Esophagus (tissue), 2 donors: ENCODE measurements around the gene SLFN11. TPM values are rescaled to one million over a fixed set of nuclear protein-coding genes. Genes with fewer than 3 reads are reported as not detected.

Source experiments
- H3K27ac ChIP-seq, 2 donors: one replicate each; pipeline ENCODE4 v1.5.1; 2013; ENCODE audit warnings: low read depth in 2 of 2, mild to moderate bottlenecking in 2 of 2, inconsistent platforms in 1 of 2, low read length in 1 of 2, moderate library complexity in 1 of 2
- H3K27me3 ChIP-seq, 2 donors: one replicate each; pipeline ENCODE4 v1.6.1; 2013; ENCODE audit warnings: low read length in 2 of 2, control low read depth in 1 of 2, mild to moderate bottlenecking in 1 of 2; ENCODE audit not compliant: insufficient read depth in 2 of 2, control insufficient read depth in 1 of 2
- H3K36me3 ChIP-seq, 2 donors: one replicate each; pipeline ENCODE4 v1.6.1; 2013; ENCODE audit warnings: low read length in 1 of 2; ENCODE audit not compliant: control insufficient read depth in 2 of 2, insufficient read depth in 2 of 2
- H3K4me1 ChIP-seq, 2 donors: one replicate each; pipeline ENCODE4 v1.6.1; 2013; ENCODE audit warnings: low read length in 1 of 2; ENCODE audit not compliant: control insufficient read depth in 2 of 2, insufficient read depth in 2 of 2
- H3K4me3 ChIP-seq, 2 donors: one replicate each; pipeline ENCODE4 v1.5.1; 2013; ENCODE audit warnings: low read length in 2 of 2, mild to moderate bottlenecking in 2 of 2, low read depth in 1 of 2, moderate library complexity in 1 of 2
- H3K9me3 ChIP-seq, 2 donors: one replicate each; pipeline ENCODE4 v1.6.1; 2013; ENCODE audit warnings: mild to moderate bottlenecking in 2 of 2, low read depth in 1 of 2, low read length in 1 of 2, moderate library complexity in 1 of 2; ENCODE audit not compliant: control insufficient read depth in 2 of 2, insufficient read depth in 1 of 2
- WGBS, 2 donors: extraction: QIAGEN DNeasy Blood & Tissue Kit; methylation state at CpG; one replicate each; pipeline ENCODE4 v1.1.7; 2013; 5-methylcytosine and 5-hydroxymethylcytosine counted together
- polyA plus RNA-seq, 2 donors: library from polyadenylated mRNA; stranded (reverse); fragments of 200-250 nt; gene quantifications; one replicate each; pipeline ENCODE4 v1.2.3, GENCODE V29; 2013
- donor health status: healthy with polysubstance abuse.
- donor health status: Bipolar disorder and iron deficiency.

Gene SLFN11
- polyA plus RNA-seq, 2 donors = 2.7 to 3.0 TPM

- no peaks in the 10 kb centered on the region for H3K4me1 ChIP-seq
- WGBS, 2 donors = 48 to 65% methylated on average over 2 of the region's 2 CpGs
- H3K4me3 ChIP-seq = no peak overlapping the region
These were observed 17.2 kb upstream of the SLFN11 start for GRCh38 chr17:35390663-35391062.

GRCh38 chr17:35390156-35390555 is 16.7 kb upstream of the SLFN11 start:
- Histone ChIP-seq H3K27me3 (peaks cover 0 to 3% of the 10 kb centered on the region in 2 donors), H3K4me1 (no peaks in the 10 kb centered on the region), H3K27ac (no peak overlapping the region), H3K36me3 (no peaks in the 10 kb centered on the region), H3K9me3 (no peaks in the 10 kb centered on the region), H3K4me3 (no peak overlapping the region)
- 73 to 92% methylated on average over 2 of the region's 2 CpGs for WGBS, 2 donors

More at GRCh38 chr17:35390663-35391062, 17.2 kb upstream of the SLFN11 start:
- Histone ChIP-seq H3K27me3 (peaks cover 0 to 3% of the 10 kb centered on the region in 2 donors), H3K36me3 (no peaks in the 10 kb centered on the region), H3K9me3 (no peaks in the 10 kb centered on the region), H3K27ac (no peak overlapping the region)

GRCh38 chr17:35387496-35387895 is 14.1 kb upstream of the SLFN11 start:
- Histone ChIP-seq H3K9me3 (no peaks in the 10 kb centered on the region), H3K27ac (no peak overlapping the region), H3K36me3 (no peaks in the 10 kb centered on the region), H3K4me1 (no peaks in the 10 kb centered on the region), H3K27me3 (peaks cover 0 to 3% of the 10 kb centered on the region in 2 donors), H3K4me3 (no peak overlapping the region)

- no peak overlapping the region for H3K4me3 ChIP-seq
- H3K4me1 ChIP-seq = peaks cover 3 to 7% of the 10 kb centered on the region in 2 donors
- H3K36me3 ChIP-seq = no peaks in the 10 kb centered on the region
- H3K27ac ChIP-seq = no peak overlapping the region
- WGBS, 2 donors = 78 to 90% methylated on average over 3 of the region's 3 CpGs
- no peaks in the 10 kb centered on the region for H3K9me3 ChIP-seq
- no peaks in the 10 kb centered on the region for H3K27me3 ChIP-seq
These were observed 4.3 kb upstream of the SLFN11 start for GRCh38 chr17:35377706-35378105.

- H3K36me3 ChIP-seq = no peaks in the 10 kb centered on the region
- H3K4me1 ChIP-seq = peaks cover 3 to 7% of the 10 kb centered on the region in 2 donors
- H3K27ac ChIP-seq = no peak overlapping the region
- no peak overlapping the region for H3K4me3 ChIP-seq
- WGBS, 2 donors = 68 to 74% methylated on average over 2 of the region's 2 CpGs
- no peaks in the 10 kb centered on the region for H3K9me3 ChIP-seq
- no peaks in the 10 kb centered on the region for H3K27me3 ChIP-seq
These were observed 3.6 kb upstream of the SLFN11 start for GRCh38 chr17:35377068-35377467.

- H3K4me1 ChIP-seq = peaks cover 3 to 7% of the 10 kb centered on the region in 2 donors
- H3K27me3 ChIP-seq = no peaks in the 10 kb centered on the region
- no peaks in the 10 kb centered on the region for H3K36me3 ChIP-seq
- no peak overlapping the region for H3K4me3 ChIP-seq
- no peaks in the 10 kb centered on the region for H3K9me3 ChIP-seq
- H3K27ac ChIP-seq = no peak overlapping the region
- 33 to 47% methylated on average over 1 of the region's 1 CpG for WGBS, 2 donors
These were observed 2.8 kb upstream of the SLFN11 start for GRCh38 chr17:35376245-35376644.

- no peaks in the 10 kb centered on the region for H3K9me3 ChIP-seq
- H3K4me3 ChIP-seq = peak overlapping the region in 1 of 2 donors; percentile 58
- peak overlapping the region in 1 of 2 donors; percentile 96 for H3K27ac ChIP-seq
- H3K27me3 ChIP-seq = no peaks in the 10 kb centered on the region
- peaks cover 3 to 7% of the 10 kb centered on the region in 2 donors for H3K4me1 ChIP-seq
- 21 to 31% methylated on average over 3 of the region's 3 CpGs for WGBS, 2 donors
- H3K36me3 ChIP-seq = no peaks in the 10 kb centered on the region
These were observed 1.4 kb upstream of the SLFN11 start for GRCh38 chr17:35374766-35375344.

GRCh38 chr17:35373984-35374765 is 754 bp upstream of the SLFN11 start:
- Histone ChIP-seq H3K36me3 (no peaks in the 10 kb centered on the region), H3K27ac (peak overlapping the region; percentile 90 to 96), H3K4me1 (peaks cover 3 to 7% of the 10 kb centered on the region in 2 donors), H3K4me3 (peak overlapping the region; percentile 58 to 66), H3K9me3 (no peaks in the 10 kb centered on the region), H3K27me3 (no peaks in the 10 kb centered on the region)
- 1% methylated on average over 47 of the region's 47 CpGs for WGBS, 2 donors

- Histone ChIP-seq H3K9me3 (no peaks in the 10 kb centered on the region), H3K27ac (peak overlapping the region; percentile 81 to 84), H3K4me3 (peak overlapping the region; percentile 58 to 66), H3K4me1 (peaks cover 3 to 7% of the 10 kb centered on the region in 2 donors), H3K36me3 (no peaks in the 10 kb centered on the region), H3K27me3 (no peaks in the 10 kb centered on the region)
- WGBS, 2 donors = 1 to 2% methylated on average over 22 to 25 of the region's 25 CpGs
These were observed 431 bp downstream of the SLFN11 start for GRCh38 chr17:35372846-35373533.
